OCI-M2 (cell line): Measurements from ENCODE around the gene RGS9.
"Not testable (repeated sequence)": the region's sequence is repeated elsewhere in the genome, so short reads cannot be mapped to it uniquely, and the experiment has no call there.

Source experiments
- DNase-seq: peaks from one replicate; lab custom pipeline; 2025; ENCODE audit not compliant: unreplicated experiment; lab: John Stamatoyannopoulos, UW

RGS9 gene

DNA sequence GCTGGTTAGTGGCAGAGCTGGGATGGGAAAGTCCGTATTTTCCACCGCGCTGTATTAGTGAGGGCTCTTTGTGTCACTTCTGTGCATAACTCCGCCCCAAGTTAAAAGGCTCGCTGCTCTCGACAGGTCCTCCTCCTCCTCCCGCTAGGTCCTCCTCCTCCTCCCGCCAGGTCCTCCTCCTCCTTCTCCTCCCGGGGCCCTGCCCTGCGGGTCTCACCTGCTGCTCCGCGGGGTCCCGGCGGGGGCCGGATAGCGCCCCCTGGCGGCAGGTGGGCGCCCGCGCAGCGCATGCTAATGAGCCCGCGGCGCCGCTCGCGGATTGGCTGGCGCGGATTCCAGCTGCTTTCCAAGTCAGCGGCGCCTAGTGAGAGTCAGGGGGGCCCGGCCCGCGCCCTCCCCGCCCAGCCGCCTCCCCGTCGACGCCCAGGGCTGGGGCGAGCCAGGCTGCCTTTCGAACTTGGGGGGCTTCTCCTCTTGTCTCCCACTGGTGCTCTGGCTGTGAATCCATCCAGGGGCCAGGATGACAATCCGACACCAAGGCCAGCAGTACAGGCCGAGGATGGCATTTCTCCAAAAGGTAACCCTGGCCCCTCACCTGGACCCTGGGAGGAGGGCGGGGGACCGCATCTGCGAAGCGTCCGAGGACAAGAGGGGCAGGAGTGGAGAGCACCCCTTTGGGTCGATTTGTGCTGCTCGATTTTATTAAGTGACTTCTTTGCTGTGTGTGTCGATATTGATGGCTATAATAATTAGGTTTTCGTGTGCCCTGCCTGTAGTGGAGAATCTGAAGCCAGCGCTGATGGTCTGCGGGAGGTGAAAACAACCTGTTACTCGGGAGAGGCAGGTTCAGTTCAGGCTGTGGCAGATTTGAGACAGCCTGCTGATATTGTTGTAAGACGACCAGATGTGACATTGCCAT is at the start of gene RGS9:
RGS9 (plus strand) TSS at position 350 of the 919 bp plus-strand sequence; CDS start at position 521, 171 bp downstream.
- no peak for DNase-seq

DNA sequence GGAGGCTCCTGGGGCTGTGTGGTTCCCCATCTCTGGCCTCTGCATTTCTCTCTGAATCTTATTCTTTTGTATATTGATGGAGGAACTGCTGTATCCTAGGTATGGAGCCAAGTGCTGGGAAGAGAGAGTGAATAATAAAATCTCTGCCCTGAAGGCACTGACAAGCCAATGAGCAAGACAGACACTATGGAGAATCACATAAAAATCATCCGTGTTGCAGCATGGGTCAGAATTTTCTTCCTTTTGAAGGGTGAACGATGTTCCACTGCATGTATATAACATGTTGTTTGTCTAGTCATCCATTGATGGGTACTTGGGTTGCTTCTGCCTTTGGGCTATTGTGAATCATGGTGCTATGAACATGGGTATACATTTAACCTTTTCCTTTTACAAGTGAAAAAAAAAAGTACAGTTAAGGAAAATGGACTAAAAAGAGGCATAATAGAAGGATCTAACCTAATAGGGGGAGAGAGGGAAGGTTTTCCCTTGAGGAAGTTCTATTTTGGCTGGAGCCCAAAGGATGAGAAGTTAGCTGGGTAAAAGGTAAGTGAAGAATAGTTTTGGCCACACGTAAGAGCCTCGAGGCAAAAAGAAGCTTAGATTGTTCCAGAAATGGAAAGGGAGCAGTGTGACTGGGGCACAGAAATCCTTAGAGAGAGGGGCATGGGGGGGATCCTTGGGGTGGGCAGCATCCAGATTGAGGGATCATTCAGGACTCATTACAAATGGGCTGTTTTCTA is 48.4 kb upstream of the RGS9 start:
- no peak for DNase-seq

DNA sequence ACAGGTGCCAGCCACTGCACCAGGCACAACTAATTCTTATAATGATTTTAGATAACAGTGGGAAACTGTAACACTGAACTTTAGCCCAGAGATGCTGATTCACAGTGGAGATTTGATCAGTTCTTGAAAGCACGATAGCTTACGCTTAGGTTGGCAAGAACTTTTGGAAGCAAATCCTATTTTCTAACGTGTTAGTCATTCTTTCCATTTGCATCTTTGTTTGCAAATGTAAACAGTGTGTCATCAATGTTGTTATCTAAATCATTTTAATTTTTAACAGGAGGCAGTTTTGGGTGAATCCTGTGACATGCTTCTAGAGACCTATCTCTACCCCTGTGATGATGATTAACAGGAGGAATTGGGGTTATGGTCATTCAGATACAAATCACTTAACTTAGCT is 44.9 kb upstream of the RGS9 start:
- DNase-seq, result no peak

DNA sequence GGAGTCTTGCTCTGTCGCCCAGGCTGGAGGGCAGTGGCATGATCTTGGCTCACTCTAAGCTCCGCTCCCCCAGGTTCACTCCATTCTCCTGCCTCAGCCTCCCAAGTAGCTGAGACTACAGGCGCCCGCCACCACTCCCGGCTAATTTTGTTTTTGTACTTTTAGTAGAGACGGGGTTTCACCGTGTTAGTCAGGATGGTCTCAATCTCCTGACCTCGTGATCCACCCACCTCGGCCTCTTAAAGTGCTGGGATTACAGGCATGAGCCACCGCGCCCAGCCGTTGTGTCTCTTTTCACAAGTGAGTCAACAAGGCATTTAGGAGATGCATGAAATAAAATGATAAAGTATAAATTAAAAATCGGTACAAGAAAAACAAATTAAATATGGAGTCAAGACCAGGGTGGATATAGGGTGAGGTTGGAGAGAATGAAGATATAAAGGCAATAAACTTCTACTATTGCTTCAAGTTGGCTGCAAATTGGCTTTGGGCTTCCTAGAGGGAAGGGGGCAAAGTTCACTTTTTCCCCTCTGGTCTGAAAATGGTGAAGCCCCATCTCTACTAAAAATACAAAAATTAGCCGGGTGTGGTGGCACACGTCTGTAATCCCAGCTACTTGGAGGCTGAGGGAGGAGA is 44.3 kb upstream of the RGS9 start:
- not testable (repeated sequence) for DNase-seq

DNA sequence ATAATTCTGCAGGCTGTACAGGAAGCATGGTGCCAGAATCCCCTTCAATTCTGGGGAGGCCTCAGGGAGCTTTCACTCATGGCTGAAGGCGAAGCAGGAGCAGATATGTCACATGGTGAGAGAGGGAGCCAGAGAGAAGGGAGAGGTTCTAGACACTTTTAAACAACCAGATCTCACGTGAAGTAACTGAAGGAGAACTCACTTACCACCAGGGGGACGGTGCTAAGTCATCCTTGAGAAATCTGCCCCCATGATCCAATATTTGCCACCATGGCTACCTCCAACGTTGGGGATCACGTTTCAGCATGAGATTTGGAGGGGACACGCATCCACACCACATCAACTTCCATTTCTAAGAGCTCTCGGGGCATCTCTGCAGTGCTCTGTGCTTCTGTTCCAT is 43.2 kb upstream of the RGS9 start:
- DNase-seq, result no peak

DNA sequence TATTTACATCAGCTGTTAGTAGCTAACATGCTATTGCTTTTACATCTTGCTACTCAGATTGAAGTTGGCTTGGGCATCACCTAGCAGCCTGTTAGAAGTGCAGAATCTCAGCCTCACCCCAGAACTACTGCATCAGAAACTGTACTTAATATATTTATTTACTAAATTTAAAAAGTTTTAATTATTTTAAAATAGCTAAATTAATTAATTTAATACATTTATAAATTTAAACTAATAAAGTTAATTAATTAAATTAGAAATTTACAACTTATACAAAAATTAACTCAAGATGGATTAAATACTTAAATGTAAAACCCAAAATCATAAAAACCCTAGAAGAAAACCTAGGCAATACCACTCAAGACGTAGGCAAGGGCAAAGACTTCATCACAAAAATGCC is 41.7 kb upstream of the RGS9 start:
- no peak for DNase-seq

DNA sequence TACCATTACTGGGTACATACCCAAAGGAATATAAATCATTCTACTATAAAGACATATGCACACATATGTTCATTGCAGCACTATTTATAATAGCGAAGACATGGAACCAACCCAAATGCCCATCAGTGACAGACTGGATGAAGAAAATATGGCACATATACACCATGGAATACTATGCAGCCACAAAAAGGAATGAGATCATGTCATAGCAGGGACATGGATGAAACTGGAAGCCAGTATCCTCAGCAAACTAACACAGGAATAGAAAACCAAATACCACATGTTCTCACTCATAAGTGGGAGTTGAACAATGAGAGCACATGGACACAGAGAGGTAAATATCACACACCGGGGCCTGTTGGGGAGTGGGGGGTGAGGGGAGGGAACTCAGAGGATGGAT is 40.8 kb upstream of the RGS9 start:
- DNase-seq, result not testable (repeated sequence)

DNA sequence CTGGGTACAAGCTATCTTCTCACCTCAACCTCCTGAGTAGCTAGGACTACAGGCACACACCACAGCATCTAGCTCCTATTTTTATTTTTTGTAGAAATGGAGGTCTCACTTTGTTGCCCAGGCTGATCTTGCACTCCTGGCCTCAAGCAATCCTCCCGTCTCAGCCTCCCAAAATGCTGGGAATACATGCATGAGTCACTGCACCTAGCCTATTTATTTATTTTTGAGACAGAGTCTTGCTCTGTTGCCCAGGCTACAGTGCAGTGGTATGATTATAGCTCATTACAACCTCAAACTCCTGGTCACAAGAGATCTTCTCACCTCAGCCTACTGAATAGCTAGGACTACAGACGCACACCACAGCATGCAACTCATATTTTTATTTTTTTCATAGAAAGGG is 40.1 kb upstream of the RGS9 start:
- DNase-seq, result no peak

DNA sequence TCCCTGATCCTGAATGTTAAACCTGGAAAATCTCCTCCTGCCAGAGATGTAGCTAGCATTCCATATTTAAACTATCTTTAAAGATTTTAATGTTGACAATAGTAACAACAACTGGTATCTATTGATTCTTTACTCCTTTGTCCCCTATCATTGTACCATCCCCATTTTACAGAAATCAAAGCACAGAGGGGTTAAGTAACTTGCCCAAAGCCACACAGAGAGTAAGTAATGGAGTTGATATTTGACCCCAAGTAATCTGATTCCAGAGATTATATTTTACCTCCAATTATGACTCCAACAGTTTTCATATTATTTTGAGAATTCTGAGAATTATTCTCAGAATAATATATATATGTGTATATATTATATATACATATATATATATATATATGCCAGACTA is 37.7 kb upstream of the RGS9 start:
- no peak for DNase-seq

DNA sequence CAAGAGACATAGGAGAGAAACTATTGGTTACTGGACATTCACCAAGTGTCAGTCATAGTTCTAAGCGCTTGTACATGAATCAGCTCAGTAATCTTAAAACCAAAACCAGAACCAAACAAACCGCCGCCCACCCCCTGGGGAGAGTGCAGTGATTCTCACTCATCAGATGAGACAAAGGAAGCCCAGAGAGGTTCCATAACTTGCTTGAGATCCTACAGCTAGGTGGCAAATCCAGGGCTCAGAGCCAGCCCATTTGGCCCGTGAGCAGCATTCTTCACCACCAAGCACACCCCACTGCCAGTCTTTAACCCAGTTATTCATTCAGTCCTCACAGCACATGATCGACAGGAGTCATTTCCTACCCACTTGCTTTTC is 37.2 kb upstream of the RGS9 start:
- DNase-seq, result no peak

DNA sequence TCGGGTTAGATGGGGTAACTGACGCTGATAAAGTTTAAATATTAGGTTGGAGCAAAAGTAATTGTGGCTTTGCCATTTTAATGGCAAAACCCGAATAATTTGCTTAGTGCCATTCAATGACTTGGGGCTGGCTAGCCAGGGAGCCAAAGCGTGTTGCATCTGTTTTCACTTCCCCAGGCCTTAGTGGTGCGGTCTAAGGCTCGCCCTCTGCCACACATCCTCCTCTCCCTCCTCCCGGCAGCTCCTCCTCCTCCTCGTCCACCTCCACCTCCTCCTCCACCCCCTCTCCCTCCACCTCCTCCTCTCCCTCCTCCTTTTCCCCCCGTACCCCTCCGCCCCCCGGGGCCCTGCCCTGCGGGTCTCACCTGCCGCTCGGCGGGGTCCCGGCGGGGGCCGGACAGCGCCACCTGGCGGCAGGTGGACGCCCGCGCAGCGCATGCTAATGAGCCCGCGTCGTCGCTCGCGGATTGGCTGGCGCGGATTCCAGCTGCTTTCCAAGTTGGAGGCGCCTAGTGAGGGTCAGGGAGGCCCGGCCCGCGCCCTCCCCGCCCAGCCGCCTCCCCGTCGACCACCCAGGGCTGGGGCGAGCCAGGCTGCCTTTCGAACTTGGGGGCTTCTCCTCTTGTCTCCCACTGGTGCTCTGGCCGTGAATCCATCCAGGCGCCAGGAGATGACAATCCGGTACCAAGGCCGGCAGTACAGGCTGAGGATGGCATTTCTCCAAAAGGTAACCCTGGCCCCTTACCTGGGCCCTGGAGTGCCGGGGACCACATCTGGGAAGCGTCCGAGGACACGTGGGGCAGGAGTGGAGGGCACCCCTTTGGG is 36.6 kb upstream of the RGS9 start:
- DNase-seq, result no peak

DNA sequence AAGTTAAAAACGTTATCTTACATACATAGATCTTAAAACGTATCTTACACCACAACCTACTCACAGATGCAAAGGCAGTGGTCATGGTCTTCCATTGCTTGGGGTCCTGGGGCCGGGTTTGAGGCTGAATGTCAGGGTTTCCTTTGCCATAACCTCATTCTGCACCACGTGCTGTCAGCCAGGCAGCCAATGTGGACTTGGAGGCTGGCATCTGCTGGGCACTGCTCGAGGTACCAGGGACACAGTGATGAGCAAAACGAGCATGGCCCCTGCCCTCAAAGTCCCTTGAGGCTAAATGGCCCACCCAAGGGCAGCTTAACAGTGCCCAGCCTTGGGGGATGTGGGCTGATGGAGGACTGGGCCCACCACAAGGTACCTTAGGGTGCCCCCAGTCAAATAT is 35.8 kb upstream of the RGS9 start:
- no peak for DNase-seq

DNA sequence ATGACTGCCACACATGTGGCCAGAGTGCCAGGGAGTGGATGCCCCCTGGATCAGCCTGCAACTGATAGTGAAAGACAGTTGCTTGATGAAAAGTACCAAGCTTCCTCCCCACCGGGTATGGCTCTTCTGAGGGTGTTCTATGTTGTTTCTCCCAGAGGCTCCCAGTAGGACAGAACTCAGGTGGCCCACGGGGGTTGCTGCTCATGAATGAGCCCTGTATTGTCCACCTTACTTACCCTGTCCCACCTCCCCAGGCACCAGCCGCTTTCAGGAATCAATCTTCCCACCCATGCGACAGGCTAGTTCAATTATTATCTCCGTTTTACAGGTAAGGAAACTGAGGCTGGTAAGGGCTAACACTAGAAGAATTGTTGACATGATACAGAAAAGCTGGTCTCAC is 34.9 kb upstream of the RGS9 start:
- no peak for DNase-seq

DNA sequence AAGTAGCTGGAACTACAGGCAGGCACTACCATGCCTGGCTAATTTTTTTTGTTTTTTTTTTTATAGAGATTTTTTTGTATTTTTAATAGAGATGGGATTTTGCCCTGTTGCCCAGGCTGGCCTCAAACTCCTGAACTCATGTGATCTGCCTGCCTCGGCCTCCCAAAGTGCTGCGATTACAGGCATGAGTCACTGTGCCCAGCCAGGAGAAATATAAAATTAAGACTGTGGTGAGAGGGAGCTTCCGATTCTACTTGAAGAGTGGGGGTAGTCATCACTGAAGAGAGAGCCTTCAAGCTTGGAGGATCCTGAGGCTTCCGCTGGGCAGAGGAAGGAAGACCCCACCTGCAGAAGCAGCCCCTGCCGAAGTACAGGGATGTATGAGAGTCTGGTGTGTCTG is 34.4 kb upstream of the RGS9 start:
- DNase-seq, result no peak

DNA sequence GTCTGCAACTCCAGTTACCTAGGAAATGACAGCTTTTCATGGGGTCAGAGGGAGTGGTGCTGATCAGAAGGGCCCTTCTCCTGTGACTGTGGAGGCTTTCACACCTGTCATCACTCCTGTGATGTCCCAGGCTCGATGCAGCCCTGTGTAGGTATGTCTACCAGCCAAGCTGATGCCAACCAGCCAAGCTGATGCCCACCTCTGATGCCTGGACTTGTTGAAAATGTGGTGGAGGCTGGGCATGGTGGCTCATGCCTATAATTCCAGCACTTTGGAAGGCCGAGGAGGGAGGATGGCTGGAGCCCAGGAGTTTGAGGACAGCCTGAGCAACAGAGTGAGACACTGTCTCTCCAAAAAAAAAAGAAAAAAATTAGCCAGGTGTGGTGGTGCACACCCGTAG is 33.7 kb upstream of the RGS9 start:
- DNase-seq, result no peak

DNA sequence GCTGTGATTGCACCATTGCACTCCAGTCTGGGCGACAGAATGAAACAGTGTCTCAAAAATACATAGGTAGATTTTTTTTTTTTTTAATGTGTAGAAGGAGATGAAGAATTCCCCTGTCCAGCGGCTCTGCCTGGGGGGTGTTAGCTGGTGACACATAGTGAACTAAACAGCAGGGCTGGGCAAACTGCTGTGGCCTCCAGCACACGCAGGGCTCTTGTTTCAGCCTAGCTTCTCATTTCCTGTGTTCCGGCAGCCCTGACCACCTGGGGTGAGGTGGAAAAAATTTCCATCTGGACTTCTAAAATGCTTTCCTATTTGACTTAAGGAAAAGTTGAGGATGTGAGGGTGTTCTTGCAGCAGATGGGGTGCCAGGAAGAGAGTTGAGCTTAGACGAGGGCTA is 33.3 kb upstream of the RGS9 start:
- no peak for DNase-seq

DNA sequence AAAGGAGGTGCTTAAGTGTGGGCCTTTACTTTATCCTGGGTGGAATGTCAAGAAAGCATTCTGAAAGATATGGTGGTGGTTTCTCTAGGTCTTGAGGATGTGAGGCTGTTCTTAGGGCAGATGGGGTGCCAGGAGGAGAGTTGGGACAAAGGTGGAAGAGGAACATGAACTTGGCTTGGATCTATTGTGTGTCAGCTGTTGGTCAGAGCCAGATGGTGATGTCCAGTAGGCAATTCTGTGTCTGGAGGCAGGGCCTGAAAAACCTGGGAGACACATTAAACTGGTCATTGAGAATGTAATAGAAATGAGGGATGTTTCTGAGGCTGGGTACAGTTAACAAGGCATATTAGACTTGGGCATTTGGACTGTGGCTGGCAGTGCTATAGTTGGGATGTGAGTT is 32.6 kb upstream of the RGS9 start:
- no peak for DNase-seq

DNA sequence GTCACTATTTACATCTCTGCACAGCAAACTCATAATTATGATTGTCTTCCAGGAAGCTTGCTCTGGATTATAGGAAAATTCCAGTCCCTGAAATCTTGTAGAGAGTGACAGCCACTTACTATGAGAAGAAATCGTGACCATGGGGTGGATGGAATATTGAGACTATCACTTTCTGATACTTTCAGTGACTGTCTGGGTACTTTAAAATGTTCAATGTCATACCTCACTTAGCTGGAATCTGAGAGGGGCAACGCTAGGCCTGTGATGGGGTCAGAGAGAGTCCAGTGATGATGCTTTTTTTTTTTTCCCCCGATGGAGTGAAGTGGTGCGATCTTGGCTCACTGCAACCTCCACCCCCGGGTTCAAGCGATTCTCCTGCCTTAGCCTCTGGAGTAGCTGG is 32.2 kb upstream of the RGS9 start:
- no peak for DNase-seq

DNA sequence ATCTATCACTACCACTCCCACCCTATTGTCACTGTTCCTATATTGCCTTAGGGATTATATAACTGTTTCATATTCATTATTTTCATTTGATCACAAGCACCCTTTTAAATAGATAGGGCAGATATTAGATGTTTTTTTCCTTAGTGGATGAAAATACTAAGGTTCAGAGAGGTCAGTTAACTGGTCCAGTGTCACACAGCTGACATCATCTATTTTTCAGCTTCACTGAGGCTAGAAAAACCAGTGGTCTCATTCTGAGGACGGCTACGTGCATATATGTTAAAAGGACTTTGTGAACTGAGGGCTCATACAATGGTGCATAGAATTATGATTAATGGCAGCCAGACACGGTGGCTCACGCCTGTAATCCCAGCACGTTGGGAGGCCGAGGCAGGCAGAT is 29.0 kb upstream of the RGS9 start:
- no peak for DNase-seq

DNA sequence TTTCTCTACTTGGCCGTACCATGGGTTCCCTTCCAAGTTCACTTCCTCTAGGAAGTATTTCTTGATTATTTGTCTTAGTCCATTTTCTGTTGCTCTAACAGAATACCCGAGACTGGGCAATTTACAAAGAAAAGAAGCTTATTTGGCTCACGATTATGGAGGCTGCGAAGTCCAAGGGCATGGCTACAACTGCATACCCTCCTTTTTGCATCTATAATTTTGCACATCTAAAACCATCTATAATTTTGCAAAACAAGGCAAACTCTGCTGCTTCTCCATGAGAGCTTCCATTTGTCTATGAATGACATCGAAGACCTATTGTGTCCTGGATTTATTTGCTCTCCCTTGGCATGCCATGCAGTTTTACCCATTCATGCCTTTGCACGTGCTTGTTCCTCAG is 27.6 kb upstream of the RGS9 start:
- no peak for DNase-seq
